ENCODE results near the gene FAR2. TPM values are rescaled to one million over a fixed set of nuclear protein-coding genes. Genes with fewer than 3 reads are reported as not detected.

FAR2 gene
- total and polyA plus RNA-seq, 2 of the 13 experiments (the other 11 are each of a cell fraction or from before 2014, with no cell fraction given) = not detected

GRCh38 chr12:29287622-29288021, 138.5 kb downstream of the FAR2 start (continued):
- TF ChIP-seq NFATC3 (CRISPR knock-in tag; IDR thresholded peaks at IDR 0.05) (no peak), NAIF1 (CRISPR knock-in tag; IDR thresholded peaks at IDR 0.05; ENCODE audit: borderline replicate concordance) (no peak)

DNA sequence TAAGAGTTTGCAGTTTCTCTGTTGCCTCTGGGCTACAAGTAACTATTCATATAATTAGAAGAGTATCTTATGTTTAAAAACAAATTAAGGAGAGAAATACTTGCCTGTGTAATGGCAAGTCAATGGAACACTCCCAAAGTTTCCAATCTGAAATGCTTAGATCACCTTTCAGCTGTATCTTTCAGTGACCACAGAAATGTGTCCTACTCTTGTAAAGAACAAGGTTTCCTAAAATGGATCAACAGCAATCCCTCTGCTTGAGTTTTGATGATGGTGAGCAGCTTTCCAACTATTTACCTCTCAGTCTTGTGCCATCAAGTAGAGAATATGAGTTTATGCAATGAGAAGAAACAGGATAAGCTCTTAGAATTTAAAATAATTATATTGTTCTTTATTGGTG, 139.0 kb downstream of the FAR2 start:
- Histone ChIP-seq H3K27me3 (ENCODE audit: control insufficient read depth in 1 of 2, insufficient read depth in 2 of 2, low read length in 2 of 2) (no peaks in the 10 kb centered on the region), H3K9ac (ENCODE audit: insufficient read depth, low read depth, low read length) (no peak overlapping the region), H3K4me3 (replicated peaks in 1 of 3; ENCODE audit: insufficient read depth in 1 of 3, low read depth in 2 of 3, low read length in 3 of 3) (no peak overlapping the region), H3K79me2 (ENCODE audit: insufficient read depth, low read length) (no peaks in the 10 kb centered on the region), H3K4me2 (ENCODE audit: low read depth, low read length) (no peak overlapping the region), H3K36me3 (replicated peaks in 1 of 2; ENCODE audit: control insufficient read depth in 1 of 2, insufficient read depth in 2 of 2, low read length in 2 of 2) (no peaks in the 10 kb centered on the region), H4K20me1 (ENCODE audit: insufficient read depth, low read length) (no peaks in the 10 kb centered on the region), H3K27ac (ENCODE audit: extremely low read length, insufficient read depth, low read length) (no peak overlapping the region), H3K9me3 (ENCODE audit: low read length) (no peaks in the 10 kb centered on the region), H2AFZ (ENCODE audit: low read length) (no peak overlapping the region), H3K4me1 (ENCODE audit: insufficient read depth, low read length) (no peaks in the 10 kb centered on the region)
- CTCF ChIA-PET (ENCODE audit: low intra/inter-chr PET ratio, low total read pairs) = no interaction called here
- POLR2A ChIA-PET = no interaction called here
- DNase-seq (ENCODE audit: low spot score) (no peak), ATAC-seq (no peak), FAIRE-seq (no peak)
- intact Hi-C loops (cut with micrococcal nuclease; ENCODE audit: unreplicated experiment) (no loop called here), in situ Hi-C loops (cut with HindIII; ENCODE audit: extremely low pct_ligation_motif_present, low pct_unique_long_range_greater_than_20kb) (no loop called here)
- BruUV-seq (replicated peaks) = no TSS peak
- TF ChIP-seq MATR3 (CRISPR knock-in tag; IDR thresholded peaks at IDR 0.05) (no peak), ZNF503 (CRISPR knock-in tag; IDR thresholded peaks at IDR 0.05) (no peak), ZNF644 (CRISPR knock-in tag; IDR thresholded peaks at IDR 0.05; ENCODE audit: low read depth) (no peak), NR2F1 (CRISPR knock-in tag; IDR thresholded peaks at IDR 0.05) (no peak), PAXIP1 (CRISPR knock-in tag; conservative IDR thresholded peaks at IDR 0.05) (no peak), DPF2 (CRISPR knock-in tag; IDR thresholded peaks at IDR 0.05; ENCODE audit: borderline replicate concordance, low read depth) (no peak), ZNF670 (CRISPR knock-in tag; IDR thresholded peaks at IDR 0.05; ENCODE audit: borderline replicate concordance) (no peak), ZNF7 (CRISPR knock-in tag; IDR thresholded peaks at IDR 0.05) (no peak), FOSL1 (CRISPR knock-in tag; IDR thresholded peaks at IDR 0.05; ENCODE audit: borderline replicate concordance) (no peak), SP2 (CRISPR knock-in tag; IDR thresholded peaks at IDR 0.05) (no peak), ZNF24 (IDR thresholded peaks at IDR 0.05) (no peak), ZNF280B (CRISPR knock-in tag; IDR thresholded peaks at IDR 0.05; ENCODE audit: borderline replicate concordance) (no peak), HNF4A (CRISPR knock-in tag; IDR thresholded peaks at IDR 0.05) (no peak), KAT8 (CRISPR knock-in tag; IDR thresholded peaks at IDR 0.05) (no peak), REXO4 (CRISPR knock-in tag; IDR thresholded peaks at IDR 0.05; ENCODE audit: borderline replicate concordance) (no peak), IRX3 (CRISPR knock-in tag; IDR thresholded peaks at IDR 0.05; ENCODE audit: borderline replicate concordance, low read depth) (no peak), MYNN (CRISPR knock-in tag; IDR thresholded peaks at IDR 0.05; ENCODE audit: low read depth) (no peak)
